Stimulated activated naive CD8-positive, alpha-beta T cell treated with anti-CD3 and anti-CD28 coated beads, Interleukin-15, Interleukin-2, amounts not matched to agents 100 ng/mL and 50 ng/mL, for 24 hours (primary cell): ENCODE results near the gene KISS1R.

Experiments used
- H3K27ac Mint-ChIP-seq: one replicate; pipeline ENCODE4 v1.8.0; 2021; ENCODE audit warnings: mild to moderate bottlenecking, mixed read lengths
- H3K27me3 Mint-ChIP-seq: one replicate; pipeline ENCODE4 v1.8.0; 2021; ENCODE audit warnings: mixed read lengths
- H3K36me3 Mint-ChIP-seq: one replicate; pipeline ENCODE4 v1.8.0; 2021; ENCODE audit warnings: low read depth, mixed read lengths
- H3K4me1 Mint-ChIP-seq: one replicate; pipeline ENCODE4 v1.8.0; 2021; ENCODE audit warnings: low read depth, mixed read lengths
- H3K4me3 Mint-ChIP-seq: one replicate; pipeline ENCODE4 v1.8.0; 2021; ENCODE audit warnings: mild to moderate bottlenecking, mixed read lengths
- H3K9me3 Mint-ChIP-seq: one replicate; pipeline ENCODE4 v1.8.0; 2021; ENCODE audit warnings: mixed read lengths

KISS1R gene

DNA sequence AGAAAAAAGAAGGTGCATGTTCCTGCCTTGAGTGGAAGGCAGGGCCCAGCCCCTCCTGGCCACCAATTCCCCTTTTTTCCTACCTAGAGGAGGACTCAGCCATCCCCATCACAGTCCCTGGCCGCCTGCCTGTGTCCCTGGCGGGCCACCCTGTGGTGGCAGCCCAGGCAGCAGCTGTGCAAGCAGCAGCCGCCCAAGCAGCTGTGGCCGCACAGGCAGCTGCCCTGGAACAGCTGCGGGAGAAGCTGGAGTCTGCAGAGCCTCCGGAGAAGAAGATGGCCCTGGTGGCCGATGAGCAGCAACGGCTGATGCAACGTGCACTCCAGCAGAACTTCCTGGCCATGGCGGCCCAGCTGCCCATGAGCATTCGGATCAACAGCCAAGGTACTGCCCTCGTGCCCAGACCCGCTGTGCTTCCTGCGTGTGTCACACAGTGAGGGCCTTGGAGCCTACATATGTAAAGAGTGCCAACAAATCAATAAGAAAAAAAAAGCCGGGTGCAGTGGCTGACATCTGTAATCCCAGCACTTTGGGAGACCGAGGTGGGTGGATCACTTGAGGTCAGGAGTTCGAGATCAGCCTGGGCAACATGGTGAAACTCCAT, 49.5 kb downstream of the KISS1R start:
- H3K9me3 Mint-ChIP-seq, result peaks cover 5% of the 10 kb centered on the region
- H3K27me3 Mint-ChIP-seq, result no peaks in the 10 kb centered on the region
- peaks cover 19% of the 10 kb centered on the region for H3K36me3 Mint-ChIP-seq
- H3K4me3 Mint-ChIP-seq, result no peak overlapping the region
- no peaks in the 10 kb centered on the region for H3K4me1 Mint-ChIP-seq
- no peak overlapping the region for H3K27ac Mint-ChIP-seq
